ENCODE results near the gene INVS.

INVS gene

DNA sequence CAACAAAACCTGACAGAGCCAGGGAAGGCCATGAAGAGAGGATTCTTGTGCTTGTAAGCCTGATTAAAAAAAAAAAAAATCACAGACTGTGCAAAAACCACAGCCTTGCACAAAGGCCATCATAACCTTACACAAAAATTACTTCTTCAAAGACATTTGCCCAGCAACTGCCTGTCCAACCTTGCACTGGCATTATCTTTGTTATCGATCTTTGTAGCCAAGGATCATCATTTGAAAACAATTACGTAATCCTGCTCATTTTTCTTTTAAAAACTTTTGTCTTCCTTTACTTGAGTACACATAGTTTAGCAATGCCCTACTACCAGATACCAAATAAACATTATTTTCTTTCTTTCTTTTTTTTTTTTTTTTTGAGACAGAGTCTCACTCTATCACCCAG lies 128.6 kb downstream of the INVS start:
- no peak overlapping the region for H3K27ac ChIP-seq (ENCODE audit: low read depth, low read length)
- no peak overlapping the region for H3K4me2 ChIP-seq (ENCODE audit: low read length)
- peaks cover 9% of the 10 kb centered on the region; the same call in 1 of the 2 replicates for H3K36me3 ChIP-seq (ENCODE audit: control insufficient read depth, low read length)

DNA sequence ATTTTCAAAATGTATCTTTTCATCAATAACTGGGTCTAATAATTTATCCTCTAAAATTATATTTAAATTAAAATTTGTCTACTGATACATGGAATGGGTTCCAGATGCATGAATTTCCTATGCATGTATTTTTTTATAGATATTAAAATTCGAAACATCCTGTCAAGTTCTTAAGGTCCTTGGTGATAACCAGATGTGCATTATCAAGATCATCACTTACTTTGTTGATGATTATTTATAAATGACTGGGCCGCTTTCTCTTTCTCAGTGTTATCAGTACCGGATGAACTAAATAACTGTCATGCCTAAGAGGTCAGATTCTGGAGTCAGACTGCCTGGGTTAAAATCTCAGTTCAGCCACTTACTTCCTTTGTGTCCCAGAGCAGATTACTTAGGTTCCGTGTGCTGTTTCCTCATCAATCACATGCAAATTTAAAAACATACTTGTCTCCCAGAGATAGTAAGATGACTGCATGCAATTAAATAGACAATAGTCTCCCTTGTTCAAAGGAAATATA lies 129.4 kb downstream of the INVS start:
- Histone ChIP-seq H3K36me3 (ENCODE audit: control insufficient read depth, low read length) (peaks cover 9% of the 10 kb centered on the region; the same call in 1 of the 2 replicates), H3K27me3 (ENCODE audit: control insufficient read depth, low read length) (no peaks in the 10 kb centered on the region), H4K20me1 (ENCODE audit: control insufficient read depth, insufficient read depth, low read depth, low read length) (no peaks in the 10 kb centered on the region), H3K4me2 (ENCODE audit: low read length) (no peak overlapping the region), H3K4me1 (ENCODE audit: control insufficient read depth, low read length) (no peaks in the 10 kb centered on the region), H3K9me3 (ENCODE audit: control insufficient read depth, insufficient read depth, low read length) (no peaks in the 10 kb centered on the region; the same call in 1 of the 2 replicates), H3K9me2 (replicated peaks; ENCODE audit: control insufficient read depth, low read length) (no peaks in the 10 kb centered on the region), H3F3A (ENCODE audit: control insufficient read depth, insufficient read depth) (no peaks in the 10 kb centered on the region), H3K27ac (ENCODE audit: low read depth, low read length) (no peak overlapping the region), H3K4me3 (ENCODE audit: low read length) (no peak overlapping the region), H3K79me2 (ENCODE audit: control insufficient read depth, low read length) (no peaks in the 10 kb centered on the region)
- TF ChIP-seq, protein P1, sequence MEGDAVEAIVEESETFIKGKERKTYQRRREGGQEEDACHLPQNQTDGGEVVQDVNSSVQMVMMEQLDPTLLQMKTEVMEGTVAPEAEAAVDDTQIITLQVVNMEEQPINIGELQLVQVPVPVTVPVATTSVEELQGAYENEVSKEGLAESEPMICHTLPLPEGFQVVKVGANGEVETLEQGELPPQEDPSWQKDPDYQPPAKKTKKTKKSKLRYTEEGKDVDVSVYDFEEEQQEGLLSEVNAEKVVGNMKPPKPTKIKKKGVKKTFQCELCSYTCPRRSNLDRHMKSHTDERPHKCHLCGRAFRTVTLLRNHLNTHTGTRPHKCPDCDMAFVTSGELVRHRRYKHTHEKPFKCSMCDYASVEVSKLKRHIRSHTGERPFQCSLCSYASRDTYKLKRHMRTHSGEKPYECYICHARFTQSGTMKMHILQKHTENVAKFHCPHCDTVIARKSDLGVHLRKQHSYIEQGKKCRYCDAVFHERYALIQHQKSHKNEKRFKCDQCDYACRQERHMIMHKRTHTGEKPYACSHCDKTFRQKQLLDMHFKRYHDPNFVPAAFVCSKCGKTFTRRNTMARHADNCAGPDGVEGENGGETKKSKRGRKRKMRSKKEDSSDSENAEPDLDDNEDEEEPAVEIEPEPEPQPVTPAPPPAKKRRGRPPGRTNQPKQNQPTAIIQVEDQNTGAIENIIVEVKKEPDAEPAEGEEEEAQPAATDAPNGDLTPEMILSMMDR (IDR thresholded peaks at IDR 0.05; ENCODE audit: low read depth, low read length, poor library complexity, severe bottlenecking) = no peak
- no peak for TF ChIP-seq EZH2phosphoT487 (IDR thresholded peaks at IDR 0.05; ENCODE audit: borderline replicate concordance, low read length)

More for the DNA sequence above, 128.6 kb downstream of the INVS start:
- H3K4me1 ChIP-seq (ENCODE audit: control insufficient read depth, low read length) = no peaks in the 10 kb centered on the region
- no peak overlapping the region for H3K4me3 ChIP-seq (ENCODE audit: low read length)
- H3F3A ChIP-seq (ENCODE audit: control insufficient read depth, insufficient read depth) = no peaks in the 10 kb centered on the region
- no peaks in the 10 kb centered on the region for H3K9me2 ChIP-seq (replicated peaks; ENCODE audit: control insufficient read depth, low read length)
- TF ChIP-seq, protein P1 (IDR thresholded peaks at IDR 0.05; ENCODE audit: low read depth, low read length, poor library complexity, severe bottlenecking) = no peak
- TF ChIP-seq EZH2phosphoT487 (IDR thresholded peaks at IDR 0.05; ENCODE audit: borderline replicate concordance, low read length) = no peak
- no peaks in the 10 kb centered on the region for H4K20me1 ChIP-seq (ENCODE audit: control insufficient read depth, insufficient read depth, low read depth, low read length)
- no peaks in the 10 kb centered on the region; the same call in 1 of the 2 replicates for H3K9me3 ChIP-seq (ENCODE audit: control insufficient read depth, insufficient read depth, low read length)
- H3K27me3 ChIP-seq (ENCODE audit: control insufficient read depth, low read length) = no peaks in the 10 kb centered on the region
- no peaks in the 10 kb centered on the region for H3K79me2 ChIP-seq (ENCODE audit: control insufficient read depth, low read length)

DNA sequence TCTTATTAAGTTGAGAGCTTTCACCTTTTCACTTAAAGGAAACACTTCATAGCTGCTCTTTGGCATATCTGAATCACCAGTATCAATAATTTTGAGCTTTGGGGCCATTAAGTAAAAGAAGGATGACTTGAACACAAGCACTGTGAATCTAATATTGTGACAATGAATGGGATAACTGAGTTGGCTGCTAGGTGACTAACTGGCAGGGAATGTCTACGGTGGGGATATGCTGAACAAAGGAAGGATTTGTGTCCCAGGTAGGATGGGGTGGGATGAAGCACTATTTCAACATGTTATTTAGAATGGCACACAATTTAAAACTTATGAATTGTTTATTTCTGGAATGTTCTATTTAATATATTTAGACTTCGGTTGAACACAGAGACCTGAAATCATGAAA lies 130.1 kb downstream of the INVS start:
- Histone ChIP-seq H4K20me1 (ENCODE audit: control insufficient read depth, insufficient read depth, low read depth, low read length) (no peaks in the 10 kb centered on the region), H3K36me3 (ENCODE audit: control insufficient read depth, low read length) (peaks cover 9% of the 10 kb centered on the region; the same call in 1 of the 2 replicates), H3K9me3 (ENCODE audit: control insufficient read depth, insufficient read depth, low read length) (no peaks in the 10 kb centered on the region; the same call in 1 of the 2 replicates), H3K9me2 (replicated peaks; ENCODE audit: control insufficient read depth, low read length) (no peaks in the 10 kb centered on the region), H3F3A (ENCODE audit: control insufficient read depth, insufficient read depth) (no peaks in the 10 kb centered on the region), H3K27me3 (ENCODE audit: control insufficient read depth, low read length) (no peaks in the 10 kb centered on the region), H3K4me3 (ENCODE audit: low read length) (no peak overlapping the region), H3K4me2 (ENCODE audit: low read length) (no peak overlapping the region), H3K27ac (ENCODE audit: low read depth, low read length) (no peak overlapping the region), H3K79me2 (ENCODE audit: control insufficient read depth, low read length) (no peaks in the 10 kb centered on the region), H3K4me1 (ENCODE audit: control insufficient read depth, low read length) (no peaks in the 10 kb centered on the region)
- TF ChIP-seq EZH2phosphoT487 (IDR thresholded peaks at IDR 0.05; ENCODE audit: borderline replicate concordance, low read length) = no peak
- TF ChIP-seq, protein P1 (IDR thresholded peaks at IDR 0.05; ENCODE audit: low read depth, low read length, poor library complexity, severe bottlenecking) = no peak
